Fibroblast of pulmonary artery (primary cell): ENCODE results near the gene NSMCE1.

Source experiments
- DNase-seq: peaks from one replicate; pipeline ENCODE4 v3.0.0-alpha.2; 2010; ENCODE audit warnings: low read depth
- H3K4me3 ChIP-seq: replicated peaks from 2 replicates; pipeline ENCODE4 v1.5.1; 2011; ENCODE audit warnings: low read depth, mild to moderate bottlenecking, control low read depth, low read length, moderate library complexity
- CTCF ChIP-seq: IDR thresholded peaks from 2 replicates; pipeline ENCODE4 v1.5.1; 2011; ENCODE audit warnings: mild to moderate bottlenecking, control low read depth, low read length, inconsistent platforms; ENCODE audit errors: missing control alignments

Gene NSMCE1

GRCh38 chr16:27230562-27231001 lies 38.0 kb downstream of the NSMCE1 start:
- no peak overlapping the region for H3K4me3 ChIP-seq
- TF ChIP-seq CTCF: no peak
- DNase-seq: no peak

GRCh38 chr16:27229891-27230470 lies 38.6 kb downstream of the NSMCE1 start:
- TF ChIP-seq CTCF: no peak
- no peak overlapping the region for H3K4me3 ChIP-seq
- DNase-seq: no peak

- no peak for DNase-seq
- H3K4me3 ChIP-seq: no peak overlapping the region
- TF ChIP-seq CTCF: no peak
These were observed 39.7 kb downstream of the NSMCE1 start for GRCh38 chr16:27228621-27229501.

GRCh38 chr16:27228045-27228444 lies 40.5 kb downstream of the NSMCE1 start:
- no peak overlapping the region for H3K4me3 ChIP-seq
- no peak for DNase-seq
- no peak for TF ChIP-seq CTCF

GRCh38 chr16:27226976-27227705 lies 41.4 kb downstream of the NSMCE1 start:
- no peak for DNase-seq
- H3K4me3 ChIP-seq: no peak overlapping the region
- TF ChIP-seq CTCF: no peak

GRCh38 chr16:27226476-27226875 lies 42.1 kb downstream of the NSMCE1 start:
- H3K4me3 ChIP-seq: no peak overlapping the region
- DNase-seq: no peak
- TF ChIP-seq CTCF: no peak
